H1 (cell line): ENCODE results near the gene SLC4A9. TPM values are rescaled to one million over a fixed set of nuclear protein-coding genes. Genes with fewer than 3 reads are reported as not detected.

Experiments used
- CTCF ChIA-PET: fragments of 300-600 bp; sonication (Branson Sonifier 250); formaldehyde crosslinking; loops from one replicate; lab custom pipeline; 2021; ENCODE audit not compliant: partially characterized antibody; lab: Charles Lee
- POLR2A ChIA-PET: fragments of 300-600 bp; sonication (Branson Sonifier 250); formaldehyde crosslinking; loops from one replicate; lab custom pipeline; 2021; ENCODE audit warnings: inconsistent platforms; ENCODE audit not compliant: partially characterized antibody; lab: Charles Lee
- DNase-seq, 2 experiments: peaks; one replicate each; pipeline versions ENCODE4 v3.0.0 to v3.0.0-alpha.2; 2010 to 2022; ENCODE audit warnings: low spot score in 2 of 2, low read depth in 1 of 2, mixed read lengths in 1 of 2
- FAIRE-seq: peaks from 2 replicates; lab custom pipeline; 2011; peaks lifted over from hg19 to GRCh38; lab: Jason Lieb, UNC
- H2AFZ ChIP-seq: 2 replicates; pipeline ENCODE4 v1.8.1; 2012; ENCODE audit warnings: low read length, inconsistent platforms
- H2AK5ac ChIP-seq: 2 replicates; pipeline ENCODE4 v1.6.1; 2013; ENCODE audit warnings: low read depth, low read length
- H2BK120ac ChIP-seq: replicated peaks from 2 replicates; pipeline ENCODE3; 2013; ENCODE audit warnings: low read depth, low read length, inconsistent platforms
- H2BK12ac ChIP-seq: 2 replicates; pipeline ENCODE4 v1.6.1; 2013; ENCODE audit warnings: low read depth, low read length
- H2BK15ac ChIP-seq: 2 replicates; pipeline ENCODE4 v1.6.1; 2013; ENCODE audit warnings: low read length
- H2BK20ac ChIP-seq: 2 replicates; pipeline ENCODE4 v1.6.1; 2013; ENCODE audit warnings: low read length
- H2BK5ac ChIP-seq: 2 replicates; pipeline ENCODE4 v1.6.1; 2013; ENCODE audit warnings: low read depth, low read length
- H3K14ac ChIP-seq: 2 replicates; pipeline ENCODE4 v1.6.1; 2013; ENCODE audit warnings: inconsistent platforms; ENCODE audit not compliant: insufficient read length
- H3K18ac ChIP-seq: 2 replicates; pipeline ENCODE4 v1.6.1; 2013; ENCODE audit warnings: low read length; ENCODE audit errors: extremely low read depth
- H3K23ac ChIP-seq: 2 replicates; pipeline ENCODE4 v1.6.1; 2013; ENCODE audit warnings: inconsistent platforms; ENCODE audit not compliant: insufficient read length
- H3K23me2 ChIP-seq: 2 replicates; pipeline ENCODE4 v1.6.1; 2013; ENCODE audit warnings: low read depth, low read length
- H3K27ac ChIP-seq: 2 replicates; pipeline ENCODE4 v1.6.1; 2011; ENCODE audit warnings: low read depth, low read length, inconsistent platforms
- H3K27me3 ChIP-seq, 4 experiments: replicated peaks in 1 of 4; 1 replicate in 1 of 4; 2 replicates in 3 of 4; pipeline versions ENCODE4 v1.6.1 to v1.8.1; 2011 to 2013; ENCODE audit warnings: low read length in 3 of 4, mild to moderate bottlenecking in 3 of 4, inconsistent platforms in 2 of 4, mixed read lengths in 2 of 4, moderate library complexity in 1 of 4; ENCODE audit not compliant: control insufficient read depth in 3 of 4, insufficient read depth in 3 of 4; ENCODE audit errors: extremely low read depth in 1 of 4
- H3K36me3 ChIP-seq, 4 experiments: 2 replicates each; pipeline versions ENCODE4 v1.6.1 to v1.8.1; 2011 to 2013; ENCODE audit warnings: mild to moderate bottlenecking in 4 of 4, low read length in 3 of 4, moderate library complexity in 2 of 4, control low read depth in 1 of 4, inconsistent platforms in 1 of 4; ENCODE audit not compliant: insufficient read depth in 4 of 4, control insufficient read depth in 2 of 4
- H3K4ac ChIP-seq: replicated peaks from 2 replicates; pipeline ENCODE3; 2013; ENCODE audit warnings: low read length, low read depth, mixed read lengths, inconsistent platforms; ENCODE audit not compliant: insufficient read length
- H3K4me1 ChIP-seq, 4 experiments: replicated peaks in 1 of 4; 1 replicate in 1 of 4; 2 replicates in 3 of 4; pipeline versions ENCODE4 v1.6.1 to v1.8.1; 2011 to 2013; ENCODE audit warnings: low read length in 3 of 4, inconsistent platforms in 2 of 4, mixed read lengths in 1 of 4; ENCODE audit not compliant: insufficient read depth in 4 of 4, control insufficient read depth in 3 of 4
- H3K4me2 ChIP-seq, 2 experiments: 2 replicates each; pipeline versions ENCODE4 v1.6.1 to v1.8.1; 2011 to 2013; ENCODE audit warnings: low read depth in 2 of 2, low read length in 2 of 2, control low read depth in 1 of 2, inconsistent platforms in 1 of 2, mild to moderate bottlenecking in 1 of 2; ENCODE audit not compliant: insufficient read depth in 1 of 2
- H3K4me3 ChIP-seq, 4 experiments: fragments of 200-600, 300-600 bp in 1 of 4; sonication (generic), shearing (Covaris generic), sonication (Bioruptor Twin) in 1 of 4; 2 replicates each; pipeline versions ENCODE4 v1.5.1 to v1.8.1; 2011 to 2016; ENCODE audit warnings: low read length in 4 of 4, low read depth in 3 of 4, control low read depth in 2 of 4, inconsistent platforms in 2 of 4, mild to moderate bottlenecking in 2 of 4, mixed read lengths in 1 of 4, moderate library complexity in 1 of 4; ENCODE audit not compliant: insufficient read depth in 2 of 4; ENCODE audit errors: extremely low read depth in 1 of 4
- H3K56ac ChIP-seq: replicated peaks from 2 replicates; pipeline ENCODE3; 2013; ENCODE audit warnings: low read depth, mild to moderate bottlenecking, mixed read lengths, low read length, inconsistent platforms; ENCODE audit not compliant: insufficient read length
- H3K79me1 ChIP-seq: 2 replicates; pipeline ENCODE4 v1.6.1; 2013; ENCODE audit warnings: low read depth, low read length, control low read depth
- H3K79me2 ChIP-seq, 2 experiments: 2 replicates each; pipeline versions ENCODE4 v1.6.1 to v1.8.1; 2012 to 2013; ENCODE audit warnings: low read length in 2 of 2, mild to moderate bottlenecking in 2 of 2, inconsistent platforms in 1 of 2; ENCODE audit not compliant: insufficient read depth in 2 of 2, control insufficient read depth in 1 of 2
- H3K9ac ChIP-seq, 4 experiments: replicated peaks in 1 of 4; 1 replicate in 1 of 4; 2 replicates in 3 of 4; pipeline versions ENCODE4 v1.6.1 to v1.8.1; 2011 to 2013; ENCODE audit warnings: low read depth in 3 of 4, low read length in 3 of 4, control low read depth in 2 of 4, mild to moderate bottlenecking in 2 of 4, moderate library complexity in 2 of 4, inconsistent platforms in 1 of 4; ENCODE audit errors: extremely low read depth in 1 of 4
- H3K9me3 ChIP-seq, 2 experiments: 2 replicates each; pipeline versions ENCODE4 v1.6.1 to v1.8.1; 2012 to 2013; ENCODE audit warnings: mild to moderate bottlenecking in 2 of 2, moderate library complexity in 2 of 2, control low read depth in 1 of 2, inconsistent platforms in 1 of 2, low read depth in 1 of 2, low read length in 1 of 2, mixed read lengths in 1 of 2; ENCODE audit not compliant: insufficient read depth in 2 of 2
- H4K20me1 ChIP-seq, 2 experiments: replicated peaks in 1 of 2; 2 replicates each; pipeline versions ENCODE3 to v1.8.1; 2011 to 2013; ENCODE audit warnings: inconsistent platforms in 2 of 2, low read length in 2 of 2, mild to moderate bottlenecking in 1 of 2; ENCODE audit not compliant: insufficient read depth in 2 of 2, control insufficient read depth in 1 of 2
- H4K5ac ChIP-seq: 2 replicates; pipeline ENCODE4 v1.6.1; 2013; ENCODE audit warnings: low read length, low read depth, mixed read lengths, inconsistent platforms; ENCODE audit not compliant: insufficient read length
- H4K8ac ChIP-seq: 2 replicates; pipeline ENCODE4 v1.8.0; 2013; ENCODE audit warnings: mild to moderate bottlenecking, moderate library complexity, low read length, inconsistent platforms; ENCODE audit not compliant: insufficient read depth; ENCODE audit errors: extremely low read depth
- H4K91ac ChIP-seq: replicated peaks from 2 replicates; pipeline ENCODE3; 2013; ENCODE audit warnings: low read length, mixed read lengths, inconsistent platforms; ENCODE audit not compliant: insufficient read length
- ASH2L ChIP-seq: fragments of 200-600, 300-600 bp; sonication (generic); IDR thresholded peaks from one replicate; pipeline ENCODE4 v1.7.1; 2017; ENCODE audit warnings: low read length
- BRCA1 ChIP-seq: IDR thresholded peaks from 2 replicates; pipeline ENCODE4 v1.6.1; 2012; ENCODE audit warnings: low read depth, low read length, improper control_type of control experiment
- CREB1 ChIP-seq: IDR thresholded peaks from 2 replicates; pipeline ENCODE4 v1.6.1; 2012; ENCODE audit warnings: inconsistent platforms
- EZH2 ChIP-seq: fragments of 200-600 bp; sonication (generic); IDR thresholded peaks from 2 replicates; pipeline ENCODE4 v1.7.1; 2012; ENCODE audit warnings: low read depth, mild to moderate bottlenecking, moderate library complexity, low read length, inconsistent platforms; ENCODE audit not compliant: severe bottlenecking
- JUND ChIP-seq: IDR thresholded peaks from 2 replicates; pipeline ENCODE4 v1.6.1; 2011; ENCODE audit warnings: mild to moderate bottlenecking, improper control_type of control experiment, low read length
- KDM4A ChIP-seq: IDR thresholded peaks from one replicate; pipeline ENCODE4 v1.7.1; 2012; ENCODE audit warnings: low read depth, mild to moderate bottlenecking, moderate library complexity, low read length, inconsistent platforms; ENCODE audit not compliant: severe bottlenecking
- NRF1 ChIP-seq: IDR thresholded peaks from 2 replicates; pipeline ENCODE4 v1.6.1; 2011; ENCODE audit warnings: mild to moderate bottlenecking, low read depth, low read length, improper control_type of control experiment
- SAP30 ChIP-seq: fragments of 300-600 bp; sonication (generic); IDR thresholded peaks from 2 replicates; pipeline ENCODE4 v1.7.1; 2012; ENCODE audit warnings: low read length, moderate library complexity, mild to moderate bottlenecking, inconsistent platforms; ENCODE audit not compliant: insufficient read depth, insufficient replicate concordance
- SIN3A ChIP-seq, 2 experiments: IDR thresholded peaks in 1 of 2; conservative IDR thresholded peaks in 1 of 2; 2 replicates each; pipeline ENCODE4 v1.6.1; 2011 to 2012; ENCODE audit warnings: low read length in 2 of 2, improper control_type of control experiment in 1 of 2, low read depth in 1 of 2, mild to moderate bottlenecking in 1 of 2
- SP2 ChIP-seq: IDR thresholded peaks from 2 replicates; pipeline ENCODE4 v1.6.1; 2012; ENCODE audit warnings: mild to moderate bottlenecking, low read length, inconsistent platforms
- ZNF274 ChIP-seq: IDR thresholded peaks from 2 replicates; pipeline ENCODE4 v1.7.0; 2012; ENCODE audit warnings: low read length, borderline replicate concordance; ENCODE audit errors: extremely low read depth
- WGBS, 2 experiments: shearing (Covaris generic) in 1 of 2; methylation state at CpG; one replicate each; pipeline versions ENCODE4 v1.1.6 to v1.1.7; 2013 to 2015; ENCODE audit warnings: low lambda C conversion rate in 2 of 2, mixed read lengths in 2 of 2, inconsistent platforms in 1 of 2, low coverage in 1 of 2, missing lambda C conversion rate in 1 of 2; ENCODE audit not compliant: insufficient replicate concordance in 2 of 2, insufficient coverage in 1 of 2, insufficient read length in 1 of 2; ENCODE audit errors: extremely low coverage in 1 of 2, missing lambda C conversion rate in 1 of 2; 5-methylcytosine and 5-hydroxymethylcytosine counted together
- polyA plus RNA-seq, 7 experiments: library from polyadenylated mRNA; depleted of rRNA in 3 of 7; stranded (reverse) in 5 of 7; unstranded in 2 of 7; fragments of >200 nt in 5 of 7; fragments of 200-250 nt in 2 of 7; gene quantifications; 1 replicate in 5 of 7; 2 replicates in 1 of 7; 4 replicates in 1 of 7; pipeline versions ENCODE4 v1.2.1 to v1.2.3, GENCODE V29; 2011 to 2013; ENCODE audit warnings: missing spikeins in 2 of 7, mixed read lengths in 2 of 7
- total RNA-seq: library from RNA; stranded (reverse); fragmentation: NEBNext Ultra II Directional; extraction: Animal tissue kit (Norgen Biotek cat#: 25700); gene quantifications from 2 replicates; pipeline ENCODE4 v1.2.1, GENCODE V29; 2021

SLC4A9 gene
- total and polyA plus RNA-seq, 2 of the 8 experiments (the other 6 are each of a cell fraction or from before 2014, with no cell fraction given) = 0.15 to 0.28 TPM

DNA sequence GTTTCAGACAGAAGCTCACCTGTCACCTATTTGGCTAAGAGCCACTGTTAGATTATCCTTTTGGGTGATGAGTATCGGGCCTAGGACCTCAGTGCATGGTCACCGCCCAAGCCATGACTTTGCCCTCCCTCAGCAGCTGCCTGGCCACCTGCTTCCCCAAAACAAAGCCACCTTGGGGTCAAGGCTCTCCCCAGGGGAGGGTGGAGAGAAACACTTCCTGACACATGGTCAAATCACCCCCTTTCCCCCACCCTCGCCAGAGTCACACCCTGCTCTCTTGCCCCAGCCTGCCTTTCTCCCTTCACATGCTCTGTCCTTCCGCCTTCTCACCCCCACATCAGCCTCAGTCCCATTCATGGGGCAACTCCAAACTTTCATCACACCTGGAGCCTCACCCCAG, 11.9 kb upstream of the SLC4A9 start:
- no peaks in the 10 kb centered on the region for H3K79me2 ChIP-seq
- no peak for FAIRE-seq
- POLR2A ChIA-PET = interaction anchor here (0.8 to 4.6 kb wide), 3 partner anchors 11 to 105 kb away, joined by 3 to 18 read pairs (median 4); partner anchors contain the start of gene PFDN1

More for the DNA sequence above, 11.9 kb upstream of the SLC4A9 start:
- Histone ChIP-seq H4K8ac (no peak overlapping the region), H2BK5ac (no peak overlapping the region), H2BK20ac (no peak overlapping the region), H3K18ac (no peak overlapping the region), H3K4ac (no peak overlapping the region), H3K9ac (no peak overlapping the region), H3K27ac (no peak overlapping the region), H3K9me3 (no peaks in the 10 kb centered on the region), H2BK15ac (no peak overlapping the region), H3K14ac (no peak overlapping the region), H4K5ac (no peak overlapping the region), H4K20me1 (peaks cover 0 to 4% of the 10 kb centered on the region in 2 experiments), H2BK120ac (no peak overlapping the region), H4K91ac (no peak overlapping the region), H3K79me1 (no peaks in the 10 kb centered on the region; the same call in 1 of the 2 replicates), H3K4me2 (no peak overlapping the region), H3K4me3 (no peak overlapping the region), H3K56ac (no peak overlapping the region), H3K4me1 (peaks cover 0 to 16% (median 6%) of the 10 kb centered on the region in 4 experiments; a peak in 5 of 7 replicates), H3K36me3 (no peaks in the 10 kb centered on the region), H2BK12ac (no peak overlapping the region), H3K23ac (no peak overlapping the region), H2AK5ac (no peak overlapping the region), H2AFZ (no peak overlapping the region), H3K27me3 (peaks cover 0 to 11% (median 5%) of the 10 kb centered on the region in 4 experiments; a peak in 6 of 7 replicates), H3K23me2 (peaks cover 4% of the 10 kb centered on the region)
- 83% methylated on average over 4 of the region's 4 CpGs; no CpG with 5 or more reads in 1 of the 2 experiments for WGBS, 2 experiments
- TF ChIP-seq EZH2 = no peak
- TF ChIP-seq SIN3A (conservative IDR thresholded peaks at IDR 0.05 in 1 of 2, IDR thresholded peaks at IDR 0.05 in 1 of 2; ENCODE audit: low read depth in 1 of 2, low read length in 2 of 2) = no peak
- no peak for TF ChIP-seq ZNF274
- TF ChIP-seq NRF1 = no peak
- no peak for TF ChIP-seq ASH2L
- no peak for TF ChIP-seq SAP30
- no peak for TF ChIP-seq JUND
- no peak for TF ChIP-seq BRCA1
- TF ChIP-seq CREB1 = no peak
- no peak for TF ChIP-seq SP2
- TF ChIP-seq KDM4A = no peak
- no peak for DNase-seq
- CTCF ChIA-PET = interaction anchor here (0.7 to 15.0 kb wide), 9 partner anchors 7 to 445 kb away, joined by 3 to 676 read pairs (median 39); partner anchors contain the start of genes PFDN1 and SLC4A9
